GM19397 (cell line): ENCODE results near the gene PTBP1.

Experiments used
- ATAC-seq: cut with Tn5 transposase; IDR thresholded peaks from one replicate; pipeline ENCODE4 v1.9.1; 2021; ENCODE audit warnings: mild to moderate bottlenecking, moderate library complexity; ENCODE audit not compliant: unreplicated experiment

The PTBP1 gene

DNA sequence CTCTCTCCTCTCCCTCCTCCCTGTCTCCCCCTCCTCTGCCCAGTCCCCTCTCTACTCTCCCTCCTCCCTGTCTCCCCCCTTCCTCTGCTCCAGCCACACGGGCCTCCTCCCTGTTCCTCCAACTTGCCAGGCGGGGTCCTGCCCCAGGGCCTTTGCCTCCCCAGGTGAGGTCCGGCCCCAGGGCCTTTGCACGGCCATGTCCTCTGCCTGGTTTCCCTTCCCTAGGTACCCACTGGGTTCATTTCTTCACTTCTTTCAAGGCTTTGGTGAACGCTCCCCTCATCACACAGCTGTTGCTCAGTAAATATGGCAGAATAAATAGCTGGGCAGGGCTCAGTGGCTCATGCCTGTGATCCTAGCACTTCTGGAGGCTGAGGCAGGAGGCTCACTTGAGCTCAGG is 25.2 kb upstream of the PTBP1 start:
- ATAC-seq, result no peak

DNA sequence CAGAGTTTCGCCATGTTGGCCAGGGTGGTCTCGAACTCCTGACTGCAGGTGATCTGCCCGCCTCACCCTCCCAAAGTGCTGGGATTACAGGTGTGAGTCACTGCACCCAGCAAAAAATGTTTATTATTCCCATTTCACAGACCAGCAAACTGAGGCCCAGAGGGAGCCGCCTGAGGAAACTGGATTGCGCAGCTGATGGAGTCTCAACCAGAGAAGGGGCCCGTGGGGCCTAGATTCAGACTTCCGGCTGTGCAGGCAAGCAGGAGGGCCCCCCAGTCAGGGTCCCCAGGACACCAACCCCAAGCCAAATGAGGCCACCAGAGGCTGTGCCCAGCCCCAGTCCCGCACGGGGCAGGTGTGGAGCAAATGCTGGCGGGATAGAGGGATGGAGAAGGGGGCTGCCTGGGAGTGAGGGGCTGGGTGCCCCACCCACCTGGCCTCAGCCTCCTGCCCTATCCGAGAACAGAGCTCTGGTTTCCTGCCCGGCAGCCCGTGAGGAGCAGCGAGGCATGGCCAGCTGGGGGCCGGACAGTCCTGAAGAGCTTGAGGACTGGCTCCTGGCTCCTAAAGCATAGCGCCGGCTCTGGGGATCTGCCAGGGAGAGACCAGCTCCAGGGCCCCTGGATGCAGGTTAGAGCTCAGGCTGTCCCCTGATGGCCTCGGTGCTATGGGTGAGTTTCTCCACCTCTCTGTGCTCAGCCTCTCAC is 24.4 kb upstream of the PTBP1 start:
- ATAC-seq, result no peak

DNA sequence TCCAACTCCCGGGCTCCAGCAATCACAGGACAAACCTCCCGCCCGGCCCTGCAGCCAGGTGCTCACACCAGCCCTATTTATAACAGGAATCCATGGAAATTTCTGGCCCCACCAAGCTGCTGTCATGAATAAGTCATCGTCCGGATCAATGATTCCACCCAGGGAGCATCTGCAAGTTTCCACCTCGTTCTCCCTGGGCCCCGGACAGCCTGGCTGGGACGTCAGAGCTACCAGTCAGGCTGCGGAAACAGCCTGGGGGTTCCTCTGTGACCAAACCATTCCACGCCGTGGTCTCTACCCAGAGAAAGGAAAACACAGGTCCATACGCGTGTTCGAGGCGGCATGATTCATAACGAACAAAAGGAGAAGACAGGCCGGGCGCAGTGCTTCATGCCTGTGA is 20.7 kb upstream of the PTBP1 start:
- ATAC-seq, result no peak

DNA sequence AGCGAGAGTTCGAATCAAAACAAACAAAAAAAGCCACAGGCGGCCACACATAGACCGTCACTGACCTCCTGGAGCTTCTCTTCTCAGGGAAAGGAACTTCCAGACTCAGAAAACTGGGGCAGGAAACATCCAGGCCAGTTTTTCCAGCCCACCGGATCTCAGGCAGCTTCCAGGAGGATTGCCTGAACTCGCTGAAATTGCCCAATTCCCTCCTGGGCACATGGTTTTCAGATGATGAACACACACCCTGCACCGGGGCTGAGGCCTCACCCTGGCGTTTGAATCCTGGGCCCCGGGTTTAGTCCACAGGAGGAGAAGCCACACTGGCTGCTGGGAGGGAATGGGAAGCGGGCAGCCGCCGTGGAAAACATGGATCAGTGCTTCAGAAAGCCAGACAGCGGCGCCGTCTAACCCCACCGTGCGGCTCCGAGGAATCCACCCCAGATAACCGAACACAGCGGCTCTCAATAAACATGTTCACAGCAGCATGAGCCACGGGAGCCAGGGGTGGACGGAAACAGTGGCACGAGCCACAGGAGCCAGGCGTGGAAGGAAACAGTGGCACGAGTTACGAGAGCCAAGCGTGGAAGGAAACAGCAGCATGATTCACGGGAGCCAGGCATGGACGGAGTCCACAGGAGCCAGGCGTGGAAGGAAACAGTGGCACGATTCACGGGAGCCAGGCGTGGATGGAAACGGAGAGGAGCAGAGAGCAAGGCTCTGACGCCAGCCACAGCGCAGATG is 18.2 kb upstream of the PTBP1 start:
- ATAC-seq, result no peak

DNA sequence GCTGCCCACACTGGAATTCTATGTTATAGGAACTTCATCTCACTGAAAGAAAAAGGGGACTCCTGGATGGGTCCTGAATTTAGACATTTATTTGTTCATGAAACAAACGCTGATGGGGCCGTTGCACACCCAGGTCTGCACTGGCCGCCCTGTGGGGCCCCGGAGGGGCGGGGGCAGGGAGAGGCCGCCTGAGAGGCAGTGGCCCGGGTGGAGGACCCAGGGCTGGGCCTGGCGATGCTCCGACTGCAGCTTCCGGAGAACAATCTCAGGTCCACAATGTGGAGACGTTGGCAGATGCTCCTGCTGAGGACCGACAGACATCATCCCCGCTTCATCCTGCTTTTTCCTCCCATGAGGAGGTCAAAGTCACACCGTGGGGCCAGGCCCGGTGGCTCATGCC is 16.3 kb upstream of the PTBP1 start:
- no peak for ATAC-seq

DNA sequence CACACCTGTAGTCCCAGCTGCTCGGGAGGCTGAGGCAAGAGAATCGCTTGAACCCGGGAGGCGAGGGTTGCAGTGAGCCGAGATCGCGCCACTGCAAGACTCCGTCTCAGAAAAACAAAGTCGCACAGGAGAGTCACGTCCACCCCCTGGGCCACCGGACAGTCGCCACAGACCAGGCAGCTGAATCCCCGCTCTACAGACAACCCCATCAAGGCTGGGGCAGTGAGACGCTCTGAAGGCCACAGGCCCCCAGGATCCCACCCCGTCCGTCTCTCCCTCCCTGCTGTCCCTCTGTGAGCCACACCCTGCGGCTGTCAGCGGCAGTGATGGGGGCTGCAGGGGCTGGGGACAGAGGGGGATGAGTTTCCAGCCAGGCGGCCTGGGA is 15.5 kb upstream of the PTBP1 start:
- no peak for ATAC-seq

DNA sequence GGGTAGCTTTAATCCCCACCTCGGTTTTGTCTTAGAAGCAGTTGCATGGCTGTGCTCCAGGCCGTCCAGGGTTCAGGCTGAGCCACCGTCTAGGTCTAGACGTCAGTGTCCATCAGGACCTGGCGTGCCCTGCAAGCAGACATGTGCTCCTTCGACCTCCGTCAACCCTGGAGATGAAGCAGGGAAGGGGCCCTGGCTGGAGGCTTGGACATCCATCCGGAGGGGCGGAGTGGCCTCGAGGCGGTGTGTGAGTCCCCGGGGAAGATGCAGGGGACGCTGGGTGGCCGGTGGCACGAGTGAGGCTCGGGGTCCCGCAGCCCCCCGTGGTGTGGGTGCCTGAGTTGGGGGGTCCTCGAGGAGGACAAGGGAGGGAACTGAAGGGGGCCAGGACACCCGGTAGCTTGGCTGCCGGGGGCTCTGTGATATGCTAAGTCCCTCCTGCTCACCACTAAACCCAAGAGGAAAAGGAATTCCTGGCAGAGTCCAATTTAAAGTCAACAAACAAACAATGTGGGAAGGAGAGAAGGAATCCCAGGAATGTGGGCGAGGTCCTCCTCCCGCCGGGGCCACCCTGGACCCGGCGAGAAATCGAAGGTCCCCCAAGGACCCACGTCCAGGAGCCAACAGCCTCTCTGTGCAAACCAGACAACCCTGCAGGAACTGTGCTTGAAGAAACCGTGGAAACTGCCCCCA is 14.9 kb upstream of the PTBP1 start:
- no peak for ATAC-seq

DNA sequence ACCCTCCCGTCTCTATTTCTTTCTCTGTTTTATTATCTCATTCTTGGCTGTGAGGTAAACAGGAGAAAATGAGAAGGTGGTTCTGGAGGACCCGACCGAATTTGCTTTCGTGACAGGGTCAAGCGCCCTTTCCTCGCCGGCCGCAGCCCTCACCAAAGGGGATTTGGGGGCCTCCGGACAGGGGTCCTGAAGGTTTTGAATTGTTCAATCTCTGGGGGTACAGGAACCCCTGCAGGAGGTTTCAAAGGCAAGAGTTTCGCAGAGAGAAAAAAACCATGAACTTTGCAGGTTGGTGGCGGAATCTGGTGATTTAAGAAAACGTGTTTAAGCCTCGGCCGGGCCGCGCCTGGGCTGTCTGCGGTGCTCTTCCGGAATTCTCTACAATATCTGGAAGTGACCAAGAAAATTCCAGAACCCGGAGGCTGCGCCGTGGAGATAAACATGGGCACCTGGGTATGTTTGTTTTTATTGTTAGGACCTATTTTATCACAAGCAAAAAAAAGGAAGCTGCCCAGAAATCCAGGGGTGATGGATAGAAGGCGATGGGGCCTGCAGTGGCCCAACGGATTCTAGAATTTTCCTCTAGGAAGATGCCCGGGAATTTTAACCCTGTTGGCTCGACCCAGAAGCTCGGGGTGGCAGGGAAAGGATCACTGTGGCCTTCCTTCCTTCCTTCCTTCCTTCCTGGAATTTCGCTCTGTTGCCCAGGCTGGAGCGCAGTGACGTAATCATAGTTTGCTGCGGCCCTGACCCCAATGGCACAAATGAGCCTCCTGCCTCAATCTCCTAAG is 14.2 kb upstream of the PTBP1 start:
- no peak for ATAC-seq

DNA sequence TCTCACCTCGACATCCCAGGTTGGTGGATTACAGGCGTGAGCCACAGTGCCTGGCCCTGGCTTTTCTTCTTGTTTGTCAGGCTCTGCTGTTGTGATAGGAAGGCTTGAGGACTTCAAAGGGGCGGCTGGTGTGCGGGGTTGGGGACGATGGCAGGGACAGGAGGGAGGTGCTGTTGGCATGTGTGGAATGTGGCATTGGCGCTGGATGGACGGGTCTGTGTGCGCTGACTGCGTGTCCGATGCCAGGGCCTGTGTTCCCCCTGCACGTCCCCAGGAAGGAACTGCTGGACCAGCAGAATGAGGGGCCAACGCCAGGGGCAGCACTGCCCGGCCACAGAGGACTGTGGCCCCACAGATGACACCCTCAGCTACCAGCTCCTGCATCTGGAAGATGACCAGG is 12.7 kb upstream of the PTBP1 start:
- no peak for ATAC-seq

DNA sequence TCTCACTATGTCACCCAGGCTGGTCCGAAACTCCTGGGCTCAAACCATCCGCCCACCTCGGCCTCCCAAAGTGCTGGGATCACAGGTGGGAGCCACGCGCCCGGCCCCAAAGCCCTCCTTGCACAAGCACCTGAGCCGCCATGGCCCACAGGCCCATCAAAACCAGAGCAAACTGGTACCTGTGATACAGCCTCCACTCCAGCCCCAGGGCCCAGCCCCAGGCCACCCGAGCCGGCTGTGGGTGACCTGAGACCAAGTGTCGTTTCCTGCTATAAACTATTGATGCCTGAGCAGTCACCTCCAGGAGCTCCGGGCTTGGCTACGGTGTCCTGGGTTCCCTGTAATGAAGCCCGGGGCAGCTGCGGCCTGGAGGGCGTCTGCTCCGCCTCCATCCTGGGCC is 9.7 kb upstream of the PTBP1 start:
- ATAC-seq, result no peak

DNA sequence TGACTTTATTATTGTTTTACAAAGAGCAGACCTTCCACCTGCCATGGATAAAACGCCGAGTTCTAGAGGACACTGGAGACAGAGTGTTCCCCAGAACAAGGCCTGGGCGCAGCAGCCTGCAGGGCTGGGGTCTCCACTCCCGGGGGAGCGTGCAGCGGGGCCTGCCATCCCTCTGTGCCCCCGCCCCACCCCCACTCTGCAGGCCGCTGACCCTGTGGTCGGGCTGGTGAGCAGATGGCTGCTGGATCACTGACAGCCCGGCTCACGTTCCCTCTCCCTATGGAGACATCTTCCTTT is 8.6 kb upstream of the PTBP1 start:
- no peak for ATAC-seq

DNA sequence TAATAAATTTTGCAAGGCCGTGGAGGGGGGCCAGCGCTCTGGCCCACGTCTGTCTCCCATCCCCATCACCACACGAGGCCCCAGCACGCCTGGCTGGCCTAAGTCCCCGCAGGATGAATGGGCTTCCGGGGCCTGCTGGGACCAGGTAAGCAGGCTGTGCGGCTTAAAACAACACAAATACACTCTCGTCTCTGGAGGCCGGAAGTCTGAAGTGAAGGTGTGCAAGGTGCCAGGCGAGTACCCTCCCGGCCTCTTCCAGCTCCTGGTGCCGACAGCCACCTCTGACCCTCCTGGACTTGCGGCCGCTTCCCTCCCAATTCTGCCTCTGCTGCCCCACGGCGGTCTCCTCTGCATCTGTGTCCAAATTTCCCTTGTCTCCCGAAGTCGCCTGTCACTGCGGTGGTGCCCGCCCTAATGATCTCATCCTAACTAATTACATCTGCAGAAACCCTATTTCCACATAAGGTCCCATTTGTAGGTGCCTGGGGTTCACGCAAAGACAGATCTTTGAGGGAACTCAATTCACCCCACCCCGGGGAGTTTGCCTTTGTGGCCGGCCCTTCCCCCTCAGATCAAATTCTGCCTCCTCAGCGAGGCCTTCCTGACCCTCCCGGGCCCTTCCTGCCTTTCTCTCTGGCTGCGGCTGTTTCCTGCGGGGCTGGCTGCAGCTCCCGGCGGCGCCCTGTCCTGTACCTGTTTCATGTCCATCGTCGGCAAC is 8.1 kb upstream of the PTBP1 start:
- ATAC-seq, result no peak

DNA sequence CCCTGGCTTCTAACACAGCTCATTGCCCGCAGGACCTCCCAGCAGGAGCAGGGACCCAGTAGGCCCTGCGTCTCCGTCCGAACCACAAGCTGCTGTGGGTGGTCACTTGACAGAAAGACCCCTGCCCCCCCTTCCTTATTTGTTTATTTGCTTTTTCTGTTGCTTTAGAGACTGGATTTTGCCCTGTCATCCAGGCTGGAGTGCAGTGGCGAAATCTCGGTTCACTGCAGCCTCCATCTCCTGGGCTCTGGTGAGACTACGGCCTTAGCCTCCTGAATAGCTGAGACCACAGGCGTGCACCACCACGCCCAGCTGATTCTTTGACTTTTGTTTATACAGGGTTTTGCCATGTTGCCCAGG is 7.6 kb upstream of the PTBP1 start:
- ATAC-seq, result no peak

DNA sequence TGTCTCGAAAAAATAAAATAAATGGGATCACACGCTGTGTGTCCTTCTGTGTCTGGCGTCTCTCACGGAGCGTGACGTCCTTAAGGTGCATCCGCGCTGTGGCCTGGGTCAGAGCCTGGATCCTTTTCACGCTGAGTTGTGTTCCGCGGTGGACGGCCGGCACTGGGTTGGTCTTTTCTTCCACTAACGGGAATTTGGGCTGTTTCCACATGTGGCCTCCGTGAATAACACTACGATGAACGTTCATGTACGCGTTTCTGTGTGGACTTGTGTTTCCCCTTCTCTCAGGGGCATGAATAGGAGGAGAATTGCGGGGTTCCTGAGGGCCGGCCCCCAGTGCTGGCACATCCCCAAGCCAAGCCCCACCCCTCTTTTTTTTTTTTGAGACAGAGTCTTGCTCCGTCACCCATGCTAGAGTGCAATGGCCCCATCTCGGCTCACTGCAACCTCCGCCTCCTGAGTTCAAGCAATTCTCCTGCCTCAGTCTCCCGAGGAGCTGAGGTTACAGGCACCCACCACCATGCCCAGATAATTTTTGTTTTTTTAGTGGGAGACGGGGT is 6.2 kb upstream of the PTBP1 start:
- ATAC-seq, result no peak

DNA sequence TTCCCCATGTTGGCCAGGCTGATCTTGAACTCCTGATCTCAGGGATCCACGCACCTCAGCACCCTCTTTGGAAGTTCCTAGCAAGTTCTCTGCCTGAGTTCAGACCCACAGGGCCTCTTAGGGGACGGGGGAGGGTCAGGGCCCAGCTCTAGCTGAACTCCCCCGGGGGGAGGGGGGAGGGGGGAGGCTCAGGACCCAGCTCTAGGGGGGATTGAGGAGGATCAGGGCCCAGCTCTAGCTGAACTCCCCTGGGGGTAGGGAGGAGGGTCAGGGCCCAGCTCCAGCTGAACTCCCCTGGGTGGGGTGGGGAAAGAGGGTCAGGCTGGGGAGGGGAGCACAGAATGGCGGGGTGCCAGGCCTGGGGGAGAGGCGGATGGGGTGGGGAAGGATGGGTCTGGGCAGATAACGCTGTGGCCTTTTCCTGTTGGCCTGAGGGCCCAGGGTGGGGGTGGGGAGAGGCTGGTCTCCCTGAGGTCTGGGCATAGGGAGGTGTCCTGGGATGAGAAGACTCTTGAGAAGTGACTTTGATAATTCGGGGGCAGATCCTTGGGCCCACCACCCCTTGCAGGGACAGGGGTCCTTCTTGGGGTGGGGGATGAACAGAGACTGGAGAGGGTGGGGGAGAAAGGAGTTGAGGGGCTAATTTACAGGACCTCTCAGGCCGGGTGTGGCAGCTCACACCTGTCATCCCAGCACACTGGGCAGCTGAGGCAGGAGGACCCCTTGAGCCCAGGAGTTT is 5.5 kb upstream of the PTBP1 start:
- ATAC-seq, result no peak

DNA sequence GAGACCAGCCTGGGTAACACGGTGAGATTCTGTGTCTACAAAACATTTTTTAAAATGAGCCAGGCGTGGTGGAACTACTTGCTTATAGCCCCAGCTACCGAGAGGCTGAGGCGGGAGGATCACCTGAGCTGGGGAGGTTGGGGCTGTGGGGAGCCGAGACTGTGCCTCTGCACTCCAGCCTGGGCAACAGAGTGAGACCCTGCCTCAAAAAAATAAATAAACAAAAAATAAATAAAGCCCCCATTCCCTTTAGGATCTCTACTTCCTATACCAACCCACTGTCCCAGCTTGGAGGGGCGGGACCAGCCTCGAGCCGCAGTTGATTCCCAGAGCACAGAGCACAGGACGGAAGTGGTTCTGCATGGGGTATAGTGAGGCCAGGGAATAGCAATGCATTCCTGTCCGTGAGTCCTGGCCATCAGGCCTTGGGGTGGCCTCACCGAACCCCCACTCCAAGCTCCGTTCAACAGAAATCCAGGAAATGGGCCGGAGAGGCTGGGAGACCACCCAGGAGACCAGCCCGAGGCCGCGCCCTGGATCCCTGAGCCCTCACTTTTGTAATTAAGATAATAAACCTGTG is 4.9 kb upstream of the PTBP1 start:
- no peak for ATAC-seq

DNA sequence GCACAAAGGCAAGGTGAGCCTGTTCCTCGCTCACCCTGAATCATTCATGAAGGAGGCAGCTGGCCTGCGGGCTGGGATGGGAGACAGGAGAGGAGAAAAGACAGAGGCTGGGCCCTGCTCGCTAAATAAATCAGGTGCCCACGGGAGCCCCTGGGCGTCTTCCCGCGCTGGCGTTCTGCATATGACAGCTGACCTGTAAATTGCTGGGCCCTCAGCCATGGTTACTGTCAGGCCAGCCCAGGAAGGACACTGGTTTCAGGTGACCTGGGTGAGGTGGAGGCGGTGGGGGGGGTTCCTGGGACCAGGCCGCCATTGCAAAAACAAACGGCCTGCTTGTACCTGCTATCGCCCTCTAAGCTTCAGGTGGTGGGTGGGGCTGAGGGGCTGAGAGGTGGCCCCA is 3.4 kb upstream of the PTBP1 start:
- no peak for ATAC-seq

DNA sequence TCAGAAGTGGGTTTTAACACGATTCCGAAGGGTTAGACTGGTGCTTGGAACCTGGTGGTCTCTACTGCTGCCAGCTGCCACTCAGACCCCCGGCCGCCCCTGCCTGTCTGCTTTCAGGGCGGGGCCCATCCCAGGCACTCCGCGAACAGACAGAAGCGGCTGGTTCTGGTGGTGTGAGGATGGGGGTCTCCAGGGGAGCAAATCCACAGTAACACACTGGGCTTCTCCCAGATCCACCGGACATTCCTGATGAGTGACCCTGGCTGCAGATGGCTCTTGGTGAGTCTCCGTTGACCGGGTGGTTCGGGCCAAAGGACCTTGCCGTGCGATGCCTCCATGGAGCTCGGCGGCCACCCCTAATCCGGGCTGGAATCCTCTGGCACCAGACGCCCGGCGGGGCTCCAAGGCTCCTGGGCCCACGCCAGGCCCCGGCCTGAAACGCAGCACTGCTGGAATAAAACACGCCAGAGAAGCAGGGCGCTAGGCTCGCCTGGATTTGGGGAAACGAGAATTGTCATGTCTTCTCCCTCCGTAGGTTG is 2.1 kb upstream of the PTBP1 start:
- ATAC-seq, result no peak
